GM12892 (cell line): ENCODE data around the gene IDH2.

Experiments used
- POLR2A ChIP-seq: IDR thresholded peaks from 2 replicates; pipeline ENCODE4 v1.6.1; 2011; ENCODE audit warnings: low read depth, low read length, control low read depth
- POLR2AphosphoS5 ChIP-seq: IDR thresholded peaks from 2 replicates; pipeline ENCODE4 v1.6.1; 2011; ENCODE audit warnings: low read depth, low read length, control low read depth
- TAF1 ChIP-seq: IDR thresholded peaks from 2 replicates; pipeline ENCODE4 v1.6.1; 2011; ENCODE audit warnings: low read depth, mild to moderate bottlenecking, control low read depth, low read length, borderline replicate concordance

DNA sequence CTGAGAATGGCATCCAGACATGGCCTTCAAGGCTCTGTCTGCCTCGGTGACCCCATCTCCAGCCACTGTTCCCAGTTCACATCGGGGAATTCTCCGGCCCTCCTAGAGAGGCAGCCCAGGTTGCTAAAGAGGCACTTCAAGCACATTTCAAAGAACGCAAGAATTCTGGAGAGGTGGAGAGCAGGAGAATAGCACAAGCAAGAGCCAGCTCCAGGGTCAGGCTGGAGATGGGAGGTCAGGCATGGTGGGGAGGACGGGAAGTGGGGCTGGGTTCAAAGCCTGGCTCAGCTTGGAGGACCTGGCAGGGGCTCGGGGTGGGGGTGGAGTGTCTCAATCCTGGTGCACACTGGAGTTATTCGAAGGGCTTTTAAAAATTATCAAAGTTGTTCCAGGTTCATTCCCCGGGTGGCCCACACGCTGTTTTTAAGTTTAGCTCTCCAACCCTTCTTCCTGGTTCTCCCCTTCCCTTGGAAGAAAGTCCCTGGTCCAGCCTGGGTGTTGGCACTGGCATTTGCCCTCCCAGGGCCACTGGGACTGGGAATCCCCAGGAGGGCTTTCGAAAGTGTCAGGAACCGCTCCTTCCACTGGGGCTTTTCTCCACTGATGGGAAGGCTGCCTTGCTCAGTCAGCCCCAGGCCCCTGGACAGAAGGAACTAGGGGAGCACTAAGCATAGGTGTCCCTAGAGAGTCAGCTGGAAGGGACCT, 65.3 kb downstream of the IDH2 start:
- TF ChIP-seq POLR2A (no peak), POLR2AphosphoS5 (no peak), TAF1 (no peak)
